GM19239 (cell line): ENCODE measurements around the gene SPATA13.
"Not testable (repeated sequence)": the region's sequence is repeated elsewhere in the genome, so short reads cannot be mapped to it uniquely, and the experiment has no call there.

ENCODE experiments used
- DNase-seq: peaks from one replicate; pipeline ENCODE4 v3.0.0; 2011; ENCODE audit warnings: low spot score; ENCODE audit not compliant: insufficient read length
- FAIRE-seq: peaks from 2 replicates; lab custom pipeline; 2011; peaks lifted over from hg19 to GRCh38; lab: Jason Lieb, UNC

The SPATA13 gene

DNA sequence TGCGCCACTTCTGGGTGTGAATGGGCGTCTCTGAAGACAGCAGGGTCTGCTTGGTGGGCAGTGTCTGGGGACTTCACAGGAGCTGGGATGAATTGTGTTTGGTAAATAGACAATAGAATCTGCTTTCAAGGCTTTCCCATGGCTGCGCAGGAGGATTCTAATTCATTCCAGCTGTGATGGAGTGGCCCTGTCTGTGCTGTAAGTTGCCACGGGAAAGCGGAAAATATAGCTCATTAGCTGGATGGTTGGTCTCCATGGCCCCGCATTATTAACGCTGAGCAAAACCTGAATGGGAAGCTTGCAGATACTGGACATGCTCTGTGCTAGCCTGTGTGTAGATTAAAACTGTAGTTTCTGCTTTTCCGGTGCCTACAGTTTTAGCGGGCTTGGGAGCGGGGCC is 133.2 kb downstream of the SPATA13 start:
- FAIRE-seq (no peak), DNase-seq (no peak)

DNA sequence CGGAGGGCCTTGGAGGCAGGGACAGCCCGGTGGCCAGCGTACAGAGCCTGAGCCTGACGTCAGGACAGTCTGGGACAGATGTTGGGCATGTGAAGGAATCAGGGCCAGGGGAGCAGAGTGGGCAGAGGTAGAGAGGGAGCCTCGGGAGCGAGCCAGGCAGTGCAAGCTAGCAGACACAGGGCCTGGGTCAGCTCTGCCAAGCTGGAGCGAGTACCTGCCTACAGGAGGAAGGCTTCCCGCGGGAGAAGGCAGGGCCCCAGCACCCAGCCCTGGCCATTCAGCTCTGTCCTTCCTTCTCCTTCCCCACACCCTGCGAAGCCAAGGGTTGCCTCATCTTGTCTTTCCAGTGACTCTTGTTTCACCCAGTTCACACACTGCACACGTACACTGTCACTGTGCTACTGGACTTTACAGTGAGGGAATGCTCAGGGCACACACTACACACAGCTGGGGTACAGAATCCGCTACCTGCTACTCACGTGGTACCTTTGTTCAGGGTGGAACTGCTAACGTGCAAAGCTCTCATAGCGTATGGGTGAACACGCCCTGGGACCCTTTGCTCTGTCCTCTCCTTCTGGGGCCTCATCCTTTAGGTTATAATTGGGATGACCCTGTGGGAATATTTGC is 139.1 kb downstream of the SPATA13 start:
- DNase-seq (no peak), FAIRE-seq (no peak)

DNA sequence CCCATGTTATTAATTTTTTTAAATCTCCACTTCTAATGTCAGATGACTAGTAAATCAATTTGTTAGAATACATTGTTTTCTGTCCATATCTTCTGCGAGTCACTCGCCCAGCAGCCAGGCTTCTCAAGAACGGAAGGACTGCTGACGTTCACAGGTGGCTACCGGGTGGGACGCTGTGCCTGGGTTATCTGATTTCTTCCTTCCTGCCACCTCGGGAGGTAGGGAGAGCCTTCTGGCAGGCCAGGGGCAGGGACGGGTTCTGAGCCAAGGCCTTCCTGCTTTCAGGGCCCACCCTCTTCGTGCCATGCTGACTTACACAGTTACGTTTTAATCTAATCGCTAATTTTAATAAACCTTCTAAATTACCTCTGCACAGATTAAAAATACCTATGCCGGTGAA is 140.9 kb downstream of the SPATA13 start:
- DNase-seq = no peak
- no peak for FAIRE-seq

DNA sequence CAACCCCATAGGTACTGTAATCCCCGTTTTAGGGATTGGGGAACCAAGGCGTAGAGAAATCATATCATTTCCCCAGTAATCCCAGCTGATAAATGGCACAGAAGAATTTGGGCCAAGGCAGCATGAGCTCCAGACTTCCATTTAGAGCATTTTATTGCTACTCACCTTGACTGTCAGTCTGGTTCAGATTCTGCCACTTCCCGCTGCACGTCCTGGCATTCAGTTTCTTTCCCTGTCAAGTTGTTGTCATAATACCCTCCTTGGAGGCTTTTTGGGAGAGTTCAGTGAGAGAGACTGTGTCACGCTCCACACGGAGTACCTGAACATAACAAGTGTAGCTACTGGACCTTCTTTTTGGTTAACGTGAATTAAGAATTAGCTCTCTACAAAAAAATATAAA is 141.4 kb downstream of the SPATA13 start:
- FAIRE-seq (no peak), DNase-seq (no peak)

DNA sequence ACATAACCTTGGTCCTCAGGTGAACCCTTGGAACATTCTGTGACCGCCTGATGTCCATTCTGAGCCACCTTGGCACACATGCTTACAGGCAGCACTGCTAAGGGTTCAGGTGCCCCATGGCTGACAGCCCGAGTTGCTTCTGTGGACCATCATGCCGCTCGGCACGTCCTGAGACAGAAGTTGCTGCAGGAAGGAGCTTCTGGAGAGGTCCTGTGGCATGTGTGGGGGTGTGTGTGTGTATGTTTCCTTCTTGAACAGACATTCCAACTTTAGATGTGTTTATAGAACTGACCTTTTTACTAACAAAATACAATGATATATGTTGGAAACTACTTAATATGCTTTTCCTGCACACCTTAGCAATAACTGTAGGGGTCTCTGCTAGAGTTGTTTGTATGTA is 144.1 kb downstream of the SPATA13 start:
- FAIRE-seq (no peak), DNase-seq (no peak)

DNA sequence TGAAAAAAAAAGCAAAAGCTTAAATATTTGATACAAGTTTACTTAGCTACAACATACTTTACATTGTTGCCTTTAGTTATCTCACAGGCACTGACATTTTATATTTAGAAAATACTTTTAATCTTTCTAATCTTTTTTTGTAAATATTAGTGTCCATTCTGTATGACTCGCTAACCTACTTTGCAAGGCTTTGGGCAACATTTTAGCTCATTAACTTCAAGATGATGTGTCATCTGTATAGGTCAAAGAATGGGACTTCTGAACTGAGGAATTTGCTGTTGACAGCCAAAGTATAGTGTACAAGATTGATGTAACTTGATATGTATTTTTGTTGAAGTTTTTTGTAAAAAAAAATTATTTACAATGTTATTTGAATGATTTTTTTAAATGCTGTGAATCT is 146.1 kb downstream of the SPATA13 start:
- DNase-seq (no peak), FAIRE-seq (no peak)

DNA sequence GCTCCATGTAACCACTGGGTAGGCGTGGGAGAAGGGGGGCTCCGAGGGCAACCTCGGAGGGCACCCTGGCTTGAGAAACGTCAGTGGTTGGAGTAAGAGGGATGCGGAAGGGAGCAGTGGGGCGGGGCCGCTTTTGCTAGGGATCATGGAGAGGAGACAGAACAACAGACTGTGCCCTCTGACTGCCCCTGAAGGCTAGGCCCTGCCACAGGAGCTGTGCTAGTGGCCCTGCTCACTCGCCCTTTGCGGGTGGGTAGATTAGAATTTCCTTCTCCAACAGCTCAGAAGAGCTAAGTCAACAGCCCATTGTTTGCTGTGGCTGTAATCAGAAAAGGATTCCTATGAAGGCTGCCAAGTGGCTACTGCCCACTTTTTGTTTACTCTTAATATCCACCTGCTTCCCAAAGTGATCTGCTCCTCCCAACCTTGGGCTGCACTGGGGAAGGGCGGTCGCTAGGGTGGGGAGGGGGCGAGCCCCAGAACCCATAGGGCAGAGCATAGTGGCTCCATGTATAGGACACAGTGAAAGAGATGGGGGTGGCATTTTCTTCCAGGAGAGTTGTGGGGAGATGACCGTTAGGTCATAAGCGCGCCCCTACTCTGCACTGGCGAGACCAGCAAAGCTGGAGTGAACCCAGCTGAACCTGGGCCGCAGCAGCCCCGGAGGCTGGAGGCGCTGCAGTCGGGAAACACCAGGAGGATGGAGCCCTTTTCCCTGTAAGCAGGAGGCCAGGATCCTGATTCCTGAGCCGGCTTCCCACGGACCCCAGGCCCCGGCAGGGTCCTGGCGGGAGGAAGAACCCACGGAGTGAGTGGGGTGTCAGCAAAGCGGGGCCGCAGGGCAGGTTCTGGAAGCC is 146.9 kb downstream of the SPATA13 start:
- DNase-seq (no peak), FAIRE-seq (no peak)

DNA sequence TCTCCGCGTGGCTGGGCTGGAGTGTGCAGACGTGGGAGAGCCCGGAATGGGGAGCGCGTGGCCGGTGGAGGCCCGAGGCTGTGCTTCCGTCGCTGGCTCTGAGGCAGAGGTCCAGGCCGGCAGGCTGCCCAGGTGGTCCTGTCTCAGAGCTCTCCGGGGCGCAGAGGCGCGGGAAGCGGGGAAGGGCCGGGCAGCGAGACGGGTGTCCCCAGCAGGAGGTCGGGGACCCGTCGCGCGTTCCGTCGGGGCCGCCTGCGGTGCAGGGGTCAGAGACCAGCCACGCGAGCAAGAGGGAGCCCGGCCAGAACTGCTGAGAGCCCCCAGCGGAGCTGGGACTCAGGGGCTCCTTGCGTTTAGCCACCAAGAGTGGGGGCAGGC is 147.5 kb downstream of the SPATA13 start:
- FAIRE-seq (no peak), DNase-seq (no peak)

DNA sequence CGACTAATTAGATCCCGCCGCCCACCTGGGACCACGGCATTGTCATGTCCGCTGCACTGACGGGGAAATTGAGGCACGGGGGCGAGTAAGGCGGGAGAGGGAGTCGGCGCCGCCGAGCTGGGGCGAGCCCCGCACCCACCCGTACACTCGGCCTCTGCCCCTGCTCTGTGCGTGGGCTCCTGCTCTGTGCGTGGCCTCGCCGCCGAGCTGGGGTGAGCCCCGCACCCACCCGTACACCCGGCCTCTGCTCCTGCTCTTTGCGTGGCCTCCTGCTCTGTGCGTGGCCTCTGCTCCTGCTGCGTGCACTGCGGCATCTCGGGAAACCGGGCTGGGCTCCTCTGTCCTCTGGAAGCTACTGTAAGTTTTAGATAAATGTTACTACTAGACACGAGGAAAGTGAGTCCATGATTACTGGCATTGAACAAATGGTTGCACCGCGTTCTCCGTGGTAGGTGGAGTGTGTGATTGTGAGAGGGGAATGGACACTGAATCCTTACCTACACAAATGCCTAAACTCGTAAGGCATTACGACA is 148.0 kb downstream of the SPATA13 start:
- FAIRE-seq = no peak
- DNase-seq = no peak

DNA sequence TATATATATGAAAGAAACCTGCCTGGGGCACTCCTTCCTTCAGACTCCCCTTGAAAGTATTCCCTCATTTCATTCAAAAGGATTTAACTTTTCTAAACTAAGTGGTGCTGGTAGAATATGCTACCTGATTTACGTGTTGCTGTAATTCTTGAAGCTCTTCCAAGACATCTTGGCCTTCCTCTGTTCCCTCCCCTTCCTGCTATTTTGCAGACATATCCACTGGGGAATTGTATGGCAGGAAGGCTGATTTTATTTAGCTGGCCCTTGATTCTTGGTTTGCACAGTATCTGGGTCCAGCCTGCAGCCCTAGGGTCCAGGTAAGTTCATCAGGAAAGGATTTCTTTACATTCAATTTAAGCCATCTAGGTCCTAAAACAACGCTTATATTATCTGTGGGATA is 148.8 kb downstream of the SPATA13 start, which contains the start of gene C1QTNF9:
Gene C1QTNF9, plus strand, starts transcription at position 281 of the 400 bp plus-strand sequence. CDS start 6,424 bp downstream, outside the sequence.
- not testable (repeated sequence) for FAIRE-seq, DNase-seq

DNA sequence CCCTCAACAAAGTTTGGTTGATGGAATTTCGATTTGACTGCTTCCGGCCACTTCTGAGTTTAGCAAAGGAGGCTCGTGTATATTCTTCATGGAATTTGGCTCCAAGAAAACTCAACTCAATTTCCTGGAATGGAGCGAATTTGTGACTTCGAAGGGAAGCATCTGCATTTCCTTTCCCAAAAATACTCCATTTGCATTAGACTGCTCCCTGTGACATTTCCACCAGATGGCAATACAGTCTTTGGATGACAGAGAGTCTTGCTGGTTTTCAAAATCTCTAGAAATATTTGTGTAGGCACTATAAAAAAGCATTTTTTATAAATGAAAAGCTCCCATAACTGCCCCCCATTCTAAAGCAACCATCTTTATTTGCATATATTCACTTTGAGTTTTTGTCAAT is 152.9 kb downstream of the SPATA13 start:
- FAIRE-seq (peak; percentile 62), DNase-seq (no peak)

DNA sequence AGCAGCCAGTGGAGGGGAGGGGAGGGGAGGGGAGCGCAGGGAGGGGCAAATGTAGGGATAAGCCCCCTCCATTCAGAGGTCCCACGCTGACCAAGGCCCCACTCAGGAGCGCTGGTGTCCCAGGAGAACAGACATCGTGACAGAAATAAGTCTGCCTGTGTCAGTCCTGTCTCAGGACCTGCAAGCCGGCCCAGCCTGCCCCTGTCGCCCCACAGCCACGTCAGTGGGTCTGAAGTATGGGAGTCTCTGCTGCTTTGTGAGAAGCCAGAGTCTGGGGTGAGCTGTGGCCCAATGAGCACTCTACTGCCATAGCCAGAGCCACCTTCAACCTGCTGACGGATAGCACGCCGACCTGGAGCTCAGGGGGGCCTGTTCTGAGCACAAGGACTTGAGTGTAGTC is 157.3 kb downstream of the SPATA13 start:
- DNase-seq, FAIRE-seq: not testable (repeated sequence)

DNA sequence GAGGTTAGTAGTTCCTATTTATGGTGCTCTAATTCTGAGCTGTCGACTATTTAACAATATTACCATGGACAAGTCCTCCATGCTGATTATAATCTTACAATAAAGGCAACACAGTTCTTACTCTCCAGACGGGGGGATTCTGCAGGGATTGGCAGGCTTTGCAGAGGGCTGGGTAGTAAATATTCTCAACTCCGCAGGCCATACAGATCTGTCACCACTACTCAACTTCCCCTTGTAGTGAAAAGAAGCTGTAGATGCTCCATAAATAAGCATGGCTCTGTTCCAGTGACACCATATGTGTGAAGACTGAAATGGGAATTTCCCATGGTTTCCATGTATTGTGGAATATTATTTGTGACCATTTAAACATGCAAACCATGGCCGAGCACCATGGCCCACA is 158.4 kb downstream of the SPATA13 start:
- peak; percentile 39 for FAIRE-seq
- DNase-seq = not testable (repeated sequence)

DNA sequence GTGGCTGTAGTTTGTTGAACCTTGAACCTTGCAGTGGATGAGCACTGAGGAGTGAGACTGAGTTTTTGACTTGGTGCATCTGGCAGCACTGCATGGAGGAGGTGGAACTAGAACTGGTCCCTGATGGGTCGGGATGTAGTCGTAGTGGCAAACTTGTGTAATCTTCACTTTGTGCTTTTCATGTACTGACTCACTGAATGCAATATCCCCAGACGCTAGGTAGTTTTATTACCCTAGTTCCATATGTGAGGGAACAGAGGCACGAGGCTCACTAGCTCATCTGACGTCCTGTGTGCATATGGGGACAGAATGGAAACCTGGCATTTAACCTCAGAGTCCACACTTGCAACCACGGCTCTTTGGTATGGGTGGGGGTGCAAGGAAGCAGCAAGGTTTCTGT is 159.1 kb downstream of the SPATA13 start:
- not testable (repeated sequence) for FAIRE-seq, DNase-seq

DNA sequence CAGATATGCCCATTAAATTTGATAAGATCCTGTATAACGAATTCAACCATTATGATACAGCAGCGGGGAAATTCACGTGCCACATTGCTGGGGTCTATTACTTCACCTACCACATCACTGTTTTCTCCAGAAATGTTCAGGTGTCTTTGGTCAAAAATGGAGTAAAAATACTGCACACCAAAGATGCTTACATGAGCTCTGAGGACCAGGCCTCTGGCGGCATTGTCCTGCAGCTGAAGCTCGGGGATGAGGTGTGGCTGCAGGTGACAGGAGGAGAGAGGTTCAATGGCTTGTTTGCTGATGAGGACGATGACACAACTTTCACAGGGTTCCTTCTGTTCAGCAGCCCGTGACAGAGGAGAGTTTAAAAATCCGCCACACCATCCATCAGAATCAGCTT is 160.9 kb downstream of the SPATA13 start:
- not testable (repeated sequence) for FAIRE-seq, DNase-seq

DNA sequence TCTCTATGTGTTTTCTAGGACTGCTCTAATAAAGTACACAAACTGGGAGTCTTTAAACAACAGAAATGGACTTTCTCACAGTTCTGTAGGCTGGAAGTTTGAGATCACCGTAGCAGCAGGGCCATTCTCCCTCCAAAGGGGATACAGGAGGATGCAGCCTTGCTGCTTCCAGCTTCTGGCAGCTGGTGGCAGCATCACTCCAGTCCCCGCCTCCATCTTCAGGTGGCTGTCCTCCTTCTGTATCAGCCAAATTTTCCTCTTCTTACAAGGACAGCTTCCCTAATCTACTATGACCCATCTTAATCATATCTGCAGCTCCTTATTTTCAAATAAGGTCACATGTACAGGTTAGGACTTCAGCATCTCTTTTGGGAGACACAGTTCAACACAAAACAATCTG is 161.9 kb downstream of the SPATA13 start:
- FAIRE-seq, DNase-seq: not testable (repeated sequence)

DNA sequence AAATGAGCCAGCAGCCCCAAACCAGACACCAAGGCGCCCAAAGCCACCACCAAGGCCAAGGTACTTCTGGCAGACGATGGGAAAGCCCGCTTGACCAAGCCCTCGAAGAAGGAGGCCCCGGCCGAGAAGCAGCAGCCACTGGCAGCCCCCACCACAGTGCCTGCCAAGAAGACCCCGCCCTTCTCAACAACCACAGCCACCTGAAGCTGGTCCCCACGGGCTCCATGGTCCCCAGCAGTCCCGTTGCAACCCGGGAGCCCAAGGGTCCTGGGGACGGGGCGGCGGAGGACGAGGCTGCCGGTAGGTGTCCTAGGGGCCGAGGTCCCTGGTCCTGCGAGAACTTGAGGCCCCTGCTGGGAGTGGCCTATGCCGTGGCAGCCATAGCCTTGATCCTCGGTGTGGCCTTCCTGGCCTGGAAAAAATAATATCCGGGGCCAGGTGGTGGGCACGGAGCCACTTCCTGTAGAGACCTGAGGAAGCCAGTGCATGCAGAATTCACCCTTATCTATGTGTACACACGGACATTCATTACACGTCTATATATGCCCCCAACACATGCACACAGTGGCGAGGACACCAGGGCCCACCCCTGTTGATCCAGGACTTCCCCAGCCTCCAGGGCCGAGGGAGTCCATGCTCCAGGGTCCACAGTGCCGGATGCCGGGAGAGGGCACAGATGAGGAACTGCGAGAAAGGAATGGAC is 162.7 kb downstream of the SPATA13 start:
- FAIRE-seq = no peak

DNA sequence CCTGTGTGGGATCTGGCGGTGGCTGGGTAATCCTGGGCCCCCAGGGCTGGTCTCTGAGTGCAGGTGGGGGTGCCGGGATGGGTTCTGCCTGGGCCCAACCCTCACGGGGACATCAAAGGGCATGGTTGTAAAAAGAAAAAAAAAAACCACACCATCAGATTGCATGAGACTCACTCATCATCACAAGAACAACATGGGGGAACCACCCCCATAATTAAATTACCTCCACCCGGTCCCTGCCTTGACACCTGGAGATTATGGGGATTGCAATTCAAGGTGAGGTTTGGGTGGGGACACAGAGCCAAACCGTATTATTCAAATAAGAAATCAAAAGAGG is 163.2 kb downstream of the SPATA13 start:
- FAIRE-seq = no peak
- DNase-seq = no peak

More for the DNA sequence above, 162.7 kb downstream of the SPATA13 start:
- DNase-seq = no peak

DNA sequence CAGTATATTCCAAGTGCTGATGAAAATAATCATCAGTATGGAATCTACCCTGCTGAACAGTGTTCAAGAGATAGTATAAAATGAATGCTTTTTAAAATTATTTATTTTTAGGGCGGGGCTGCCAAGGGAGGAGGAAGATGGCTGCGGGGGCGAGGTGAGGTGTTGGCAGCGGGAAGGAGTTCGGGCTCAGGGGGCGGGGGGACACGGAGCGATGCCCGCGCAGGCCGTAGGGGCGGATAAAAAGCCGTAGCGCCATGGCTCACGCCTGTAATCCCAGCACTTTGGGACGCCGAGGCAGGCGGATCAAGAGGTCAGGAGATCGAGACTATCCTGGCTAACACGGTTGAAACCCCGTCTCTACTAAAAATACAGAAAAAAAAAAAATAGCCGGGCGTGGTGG is 167.1 kb downstream of the SPATA13 start:
- DNase-seq, FAIRE-seq: not testable (repeated sequence)

DNA sequence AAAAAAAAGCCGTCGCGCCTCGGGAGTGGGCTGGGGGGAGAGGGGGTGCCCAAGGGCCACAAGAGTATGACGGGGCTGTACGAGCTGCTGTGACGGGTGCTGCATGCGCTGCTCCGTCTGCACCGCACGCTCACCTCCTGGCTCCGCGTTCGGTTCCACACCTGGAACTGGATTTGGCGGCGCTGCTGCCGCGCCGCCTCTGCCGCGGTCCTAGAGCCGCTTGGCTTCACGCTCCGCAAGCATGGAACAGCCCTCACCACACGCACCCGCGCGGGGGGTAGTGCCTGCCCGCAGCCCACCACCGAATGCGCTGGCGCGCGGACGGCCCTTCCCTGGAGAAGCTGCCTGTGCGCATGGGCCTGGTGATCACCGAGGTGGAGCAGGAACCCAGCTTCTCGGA is 167.6 kb downstream of the SPATA13 start:
- FAIRE-seq = no peak
- DNase-seq = no peak

DNA sequence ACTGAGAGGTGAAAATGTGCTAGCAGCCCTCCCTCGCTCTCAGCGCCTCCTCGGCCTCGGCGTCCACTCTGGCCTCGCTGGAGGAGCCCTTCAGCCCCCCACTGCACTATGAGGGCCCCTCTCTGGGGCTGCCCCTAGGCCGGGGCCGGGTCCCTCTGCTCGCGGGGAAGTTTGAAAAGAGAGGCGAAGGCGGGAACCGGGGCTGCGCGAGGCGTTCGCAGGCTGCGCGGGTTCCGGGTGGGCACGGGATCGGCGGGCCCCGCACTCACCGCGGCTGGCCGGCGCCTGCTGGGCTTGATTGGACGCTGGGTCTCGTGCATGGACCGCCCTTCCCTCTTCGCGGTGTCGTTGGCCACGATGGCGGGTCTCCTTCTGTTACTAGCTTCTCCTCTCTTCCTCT is 178.2 kb downstream of the SPATA13 start:
- FAIRE-seq (no peak), DNase-seq (no peak)
